Ovary (tissue), 3 donors: ENCODE results near the gene NDUFS5.

Source experiments
- EP300 ChIP-seq: sonication (generic); formaldehyde crosslinking; IDR thresholded peaks from one replicate; pipeline ENCODE4 v1.6.1; 2017; ENCODE audit warnings: antibody characterized with exemption
- TF ChIP-seq, protein P1 (sequence below), 3 donors: fragments of 450-650 bp in 2 of 3; fragments of 200-600 bp in 1 of 3; IDR thresholded peaks; one replicate each; pipeline versions ENCODE4 v1.5.1 to v1.8.0; 2016 to 2022; ENCODE audit warnings: antibody characterized with exemption in 3 of 3, mild to moderate bottlenecking in 1 of 3
- donor health status: DM: no; HTN: no; CAD: no.

DNA sequence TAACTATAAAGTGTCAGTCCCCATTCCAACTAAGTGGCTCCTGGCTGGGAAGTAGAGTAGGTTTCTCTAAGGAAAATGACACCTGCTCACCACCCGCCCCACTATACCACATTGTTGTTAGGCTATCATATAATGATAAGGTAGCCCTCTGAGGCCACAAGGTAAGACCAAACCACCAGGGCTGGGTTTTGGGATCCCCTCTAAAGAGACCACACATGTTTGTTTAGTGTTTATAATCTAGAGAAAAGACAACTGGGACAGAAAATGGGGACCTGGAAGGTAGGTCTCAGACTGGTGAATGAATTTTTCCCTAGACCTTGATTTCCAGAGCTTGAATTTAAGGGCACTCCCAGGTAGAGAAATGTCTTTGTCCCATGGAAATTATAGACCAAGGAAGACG, 19.9 kb upstream of the NDUFS5 start:
- no peak for TF ChIP-seq EP300
- TF ChIP-seq, protein P1, sequence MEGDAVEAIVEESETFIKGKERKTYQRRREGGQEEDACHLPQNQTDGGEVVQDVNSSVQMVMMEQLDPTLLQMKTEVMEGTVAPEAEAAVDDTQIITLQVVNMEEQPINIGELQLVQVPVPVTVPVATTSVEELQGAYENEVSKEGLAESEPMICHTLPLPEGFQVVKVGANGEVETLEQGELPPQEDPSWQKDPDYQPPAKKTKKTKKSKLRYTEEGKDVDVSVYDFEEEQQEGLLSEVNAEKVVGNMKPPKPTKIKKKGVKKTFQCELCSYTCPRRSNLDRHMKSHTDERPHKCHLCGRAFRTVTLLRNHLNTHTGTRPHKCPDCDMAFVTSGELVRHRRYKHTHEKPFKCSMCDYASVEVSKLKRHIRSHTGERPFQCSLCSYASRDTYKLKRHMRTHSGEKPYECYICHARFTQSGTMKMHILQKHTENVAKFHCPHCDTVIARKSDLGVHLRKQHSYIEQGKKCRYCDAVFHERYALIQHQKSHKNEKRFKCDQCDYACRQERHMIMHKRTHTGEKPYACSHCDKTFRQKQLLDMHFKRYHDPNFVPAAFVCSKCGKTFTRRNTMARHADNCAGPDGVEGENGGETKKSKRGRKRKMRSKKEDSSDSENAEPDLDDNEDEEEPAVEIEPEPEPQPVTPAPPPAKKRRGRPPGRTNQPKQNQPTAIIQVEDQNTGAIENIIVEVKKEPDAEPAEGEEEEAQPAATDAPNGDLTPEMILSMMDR (IDR thresholded peaks at IDR 0.05): no peak
